Type B pancreatic cell (in vitro differentiated cells): ENCODE data around the gene PKP3. TPM values are rescaled to one million over a fixed set of nuclear protein-coding genes. Genes with fewer than 3 reads are reported as not detected.

Experiments used
- DNase-seq: peaks from one replicate; pipeline ENCODE4 v3.0.0; 2021; ENCODE audit warnings: mixed read lengths; ENCODE audit not compliant: unreplicated experiment; ENCODE audit errors: extremely low spot score
- H3K27ac Mint-ChIP-seq: 2 replicates; pipeline ENCODE4 v1.8.0; 2021; ENCODE audit warnings: mild to moderate bottlenecking, mixed read lengths
- H3K27me3 Mint-ChIP-seq: 2 replicates; pipeline ENCODE4 v1.8.0; 2021; ENCODE audit warnings: mixed read lengths
- H3K36me3 Mint-ChIP-seq: 2 replicates; pipeline ENCODE4 v1.8.0; 2021; ENCODE audit warnings: mixed read lengths
- H3K4me1 Mint-ChIP-seq: one replicate; pipeline ENCODE4 v1.8.0; 2021; ENCODE audit warnings: mixed read lengths; ENCODE audit not compliant: unreplicated experiment
- H3K4me3 Mint-ChIP-seq: 2 replicates; pipeline ENCODE4 v1.8.0; 2021; ENCODE audit warnings: mild to moderate bottlenecking, mixed read lengths
- H3K9me3 Mint-ChIP-seq: 2 replicates; pipeline ENCODE4 v1.8.0; 2021; ENCODE audit warnings: mixed read lengths
- total RNA-seq: library from RNA; stranded (reverse); gene quantifications from 2 replicates; pipeline ENCODE4 v1.2.1, GENCODE V29; 2021; ENCODE audit warnings: low replicate concordance
- TF ChIP-seq, protein P1 (sequence below): fragments of 200-600 bp; sonication (generic); conservative IDR thresholded peaks from 2 replicates; pipeline ENCODE4 v1.5.0; 2021; ENCODE audit warnings: antibody characterized with exemption, mild to moderate bottlenecking

The PKP3 gene
- total RNA-seq, 1 donor from 2014 or later: 51.6 TPM

DNA sequence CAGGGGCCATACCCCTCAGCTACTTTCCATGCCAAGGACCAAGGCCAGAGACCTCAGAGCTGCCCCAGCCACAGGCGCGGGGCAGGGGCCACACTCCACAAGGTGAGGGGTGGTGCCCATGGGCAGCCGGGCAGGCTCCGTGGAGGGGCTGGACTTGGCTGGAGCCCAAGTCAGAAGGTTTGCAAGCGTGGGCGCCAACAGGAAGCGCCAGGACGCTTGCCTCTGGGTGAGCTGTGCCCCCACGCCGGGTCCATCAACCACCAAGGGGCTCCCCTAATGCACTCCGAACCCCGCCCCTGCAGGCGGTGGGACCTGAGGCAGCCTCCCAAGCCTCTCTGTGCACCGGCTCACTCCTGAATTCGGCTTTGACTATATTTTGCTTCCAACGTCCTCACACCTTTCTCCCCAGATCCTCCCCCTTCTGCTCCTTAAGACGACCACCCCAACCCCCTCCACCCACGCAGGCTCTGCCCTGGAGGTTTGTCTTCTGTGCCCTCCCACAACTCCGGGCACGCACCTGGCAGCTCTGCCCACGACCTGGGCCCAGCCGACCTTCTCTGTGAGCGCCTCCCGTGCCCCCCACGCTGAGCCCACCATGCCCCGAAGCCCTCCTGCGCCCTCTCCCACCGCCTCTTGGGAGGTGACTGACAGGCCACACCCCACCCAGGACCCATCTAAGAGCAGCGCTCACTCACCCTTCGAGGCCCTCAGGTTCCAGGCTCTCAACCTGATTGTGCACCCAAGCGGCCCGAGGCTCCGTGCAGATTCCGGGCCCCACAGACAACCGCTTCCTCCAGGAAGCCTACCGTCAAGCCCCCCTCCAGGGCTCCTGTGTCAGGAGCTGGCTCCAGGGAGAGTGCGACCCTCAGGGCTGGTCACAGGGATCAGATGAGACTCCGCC, 2.6 kb upstream of the PKP3 start:
- TF ChIP-seq, protein P1, sequence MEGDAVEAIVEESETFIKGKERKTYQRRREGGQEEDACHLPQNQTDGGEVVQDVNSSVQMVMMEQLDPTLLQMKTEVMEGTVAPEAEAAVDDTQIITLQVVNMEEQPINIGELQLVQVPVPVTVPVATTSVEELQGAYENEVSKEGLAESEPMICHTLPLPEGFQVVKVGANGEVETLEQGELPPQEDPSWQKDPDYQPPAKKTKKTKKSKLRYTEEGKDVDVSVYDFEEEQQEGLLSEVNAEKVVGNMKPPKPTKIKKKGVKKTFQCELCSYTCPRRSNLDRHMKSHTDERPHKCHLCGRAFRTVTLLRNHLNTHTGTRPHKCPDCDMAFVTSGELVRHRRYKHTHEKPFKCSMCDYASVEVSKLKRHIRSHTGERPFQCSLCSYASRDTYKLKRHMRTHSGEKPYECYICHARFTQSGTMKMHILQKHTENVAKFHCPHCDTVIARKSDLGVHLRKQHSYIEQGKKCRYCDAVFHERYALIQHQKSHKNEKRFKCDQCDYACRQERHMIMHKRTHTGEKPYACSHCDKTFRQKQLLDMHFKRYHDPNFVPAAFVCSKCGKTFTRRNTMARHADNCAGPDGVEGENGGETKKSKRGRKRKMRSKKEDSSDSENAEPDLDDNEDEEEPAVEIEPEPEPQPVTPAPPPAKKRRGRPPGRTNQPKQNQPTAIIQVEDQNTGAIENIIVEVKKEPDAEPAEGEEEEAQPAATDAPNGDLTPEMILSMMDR: no peak
- Mint-ChIP-seq H3K27ac (no peak overlapping the region), H3K36me3 (no peaks in the 10 kb centered on the region), H3K9me3 (peaks cover 9% of the 10 kb centered on the region), H3K27me3 (peaks cover 9% of the 10 kb centered on the region), H3K4me1 (peaks cover 6% of the 10 kb centered on the region), H3K4me3 (no peak overlapping the region)
- no peak for DNase-seq

DNA sequence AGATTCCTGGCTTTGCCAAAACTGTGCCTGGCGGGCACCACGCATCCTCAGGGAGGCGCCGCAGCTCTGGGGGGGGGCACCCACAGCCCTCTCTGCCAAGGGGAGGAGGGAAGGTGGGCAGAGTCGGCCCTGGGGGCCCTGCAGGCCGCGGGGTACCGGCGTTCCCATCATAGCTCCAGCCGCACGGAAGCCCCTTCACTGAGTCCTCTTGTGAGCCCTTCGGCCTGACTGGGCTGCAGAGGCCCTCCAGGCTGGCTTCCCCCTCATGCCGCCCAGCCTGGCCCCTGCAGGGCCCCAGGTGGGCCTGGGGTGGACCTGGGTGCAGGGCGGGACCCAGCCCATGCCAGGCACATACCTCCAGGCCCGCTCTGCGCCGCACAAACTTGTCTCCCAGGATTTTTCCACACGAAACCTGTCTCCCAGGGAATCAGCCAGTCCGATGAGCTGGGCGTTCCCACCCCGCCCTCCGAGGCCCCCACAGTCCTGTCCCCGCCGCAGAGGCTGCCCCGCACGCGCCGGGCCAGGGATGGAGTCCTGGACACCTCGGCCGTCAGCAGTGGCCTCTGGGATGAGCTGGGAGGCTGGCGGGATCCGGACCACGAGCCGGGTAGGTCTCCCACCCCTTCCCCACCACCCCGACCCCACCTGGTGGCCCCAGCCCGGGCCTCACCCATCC, 1.8 kb upstream of the PKP3 start:
- DNase-seq: no peak
- no peaks in the 10 kb centered on the region for H3K36me3 Mint-ChIP-seq
- H3K4me3 Mint-ChIP-seq: no peak overlapping the region
- H3K27me3 Mint-ChIP-seq: peaks cover 7% of the 10 kb centered on the region
- TF ChIP-seq, protein P1: no peak
- H3K9me3 Mint-ChIP-seq: peaks cover 2% of the 10 kb centered on the region
- H3K27ac Mint-ChIP-seq: no peak overlapping the region
- H3K4me1 Mint-ChIP-seq: peaks cover 6% of the 10 kb centered on the region

DNA sequence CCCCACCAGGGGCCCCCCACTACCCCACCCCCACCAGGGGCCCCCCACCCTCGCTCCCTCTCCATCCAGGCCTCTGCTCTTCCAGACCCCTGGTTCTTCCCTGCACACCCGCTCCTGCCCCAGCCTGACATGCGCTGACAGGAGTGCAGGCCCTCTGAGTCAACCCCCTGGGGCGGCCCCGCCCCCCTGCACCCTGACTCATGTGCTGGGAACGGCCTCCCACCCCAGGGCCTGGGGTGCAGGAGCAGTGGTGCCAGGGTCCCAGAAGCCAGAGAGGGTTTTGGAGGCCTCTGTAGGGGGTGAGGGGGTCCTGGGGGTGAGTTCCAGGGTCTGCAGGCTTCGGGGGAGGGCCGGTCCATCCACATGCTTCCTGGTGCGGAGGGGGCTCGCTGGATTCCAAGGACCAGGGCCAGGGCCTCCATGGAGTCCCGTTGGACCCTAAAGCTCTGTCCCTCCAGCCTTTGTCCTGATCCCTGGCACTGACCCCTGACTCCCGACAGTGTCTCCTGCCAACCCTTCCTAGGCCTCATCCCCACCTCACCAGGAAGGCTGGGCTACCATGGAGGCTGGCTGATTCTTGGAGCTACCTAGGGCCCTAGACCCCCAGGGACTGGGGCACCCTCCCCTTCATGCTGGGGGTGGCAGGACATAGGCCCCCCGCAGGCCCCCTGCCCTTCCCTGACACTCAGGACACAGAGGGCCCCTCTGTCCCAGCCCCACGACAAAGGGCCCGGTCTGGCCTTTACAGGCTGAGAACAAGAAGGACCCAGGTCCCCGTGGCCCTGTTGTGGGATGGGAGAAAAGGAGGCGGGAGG, 583 bp upstream of the PKP3 start:
- Mint-ChIP-seq H3K4me3 (peak overlapping the region; percentile 78), H3K27ac (peak overlapping the region; percentile 81)
- DNase-seq: no peak

DNA sequence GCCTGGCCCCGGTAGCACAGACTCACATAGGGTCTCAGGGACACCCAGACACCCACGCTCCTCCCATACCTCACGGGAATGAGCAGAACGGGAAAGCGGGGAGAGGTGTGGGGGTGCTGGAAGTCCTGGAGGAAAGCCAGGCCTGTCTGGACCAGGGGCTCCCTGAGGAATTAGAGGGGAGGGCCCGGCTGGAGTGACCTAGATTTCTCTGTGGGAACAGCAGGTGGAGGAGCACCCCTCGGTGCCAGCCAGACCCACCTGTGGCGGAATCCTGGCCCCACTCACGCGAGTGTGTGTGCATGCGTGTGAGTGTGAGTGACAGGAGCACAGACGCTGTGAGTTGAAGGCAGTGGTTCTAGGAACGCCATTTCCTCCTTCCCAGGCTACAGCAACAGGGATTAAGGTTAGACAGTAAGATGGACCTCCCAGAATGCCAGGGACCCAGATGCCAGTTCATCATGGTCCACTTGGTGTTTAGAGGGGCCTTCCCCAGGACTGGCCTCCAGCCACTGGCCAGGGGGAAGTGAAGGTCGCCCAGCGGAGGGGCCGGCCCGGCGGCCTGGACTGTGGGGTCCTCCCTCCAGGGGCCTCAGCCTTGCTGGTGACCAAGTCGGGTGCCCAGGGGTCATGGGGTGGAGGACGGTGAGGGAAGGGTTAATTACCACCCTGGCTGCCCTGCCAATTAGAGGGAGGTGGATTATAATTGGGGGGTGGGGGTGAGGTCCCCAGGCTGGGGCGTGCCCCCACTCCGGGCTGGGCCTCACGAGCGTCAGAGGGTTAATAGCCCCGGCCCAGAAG, 1.0 kb downstream of the PKP3 start:
- TF ChIP-seq, protein P1: no peak
- no peaks in the 10 kb centered on the region for H3K9me3 Mint-ChIP-seq
- peak overlapping the region; percentile 83 for H3K27ac Mint-ChIP-seq
- no peak for DNase-seq
- peak overlapping the region; percentile 94 for H3K4me3 Mint-ChIP-seq
- no peaks in the 10 kb centered on the region for H3K27me3 Mint-ChIP-seq
- peaks cover 6% of the 10 kb centered on the region for H3K4me1 Mint-ChIP-seq
- H3K36me3 Mint-ChIP-seq: no peaks in the 10 kb centered on the region

More for the DNA sequence above, 583 bp upstream of the PKP3 start:
- Mint-ChIP-seq H3K27me3 (no peaks in the 10 kb centered on the region), H3K4me1 (peaks cover 6% of the 10 kb centered on the region), H3K36me3 (no peaks in the 10 kb centered on the region), H3K9me3 (no peaks in the 10 kb centered on the region)
- TF ChIP-seq, protein P1: no peak

DNA sequence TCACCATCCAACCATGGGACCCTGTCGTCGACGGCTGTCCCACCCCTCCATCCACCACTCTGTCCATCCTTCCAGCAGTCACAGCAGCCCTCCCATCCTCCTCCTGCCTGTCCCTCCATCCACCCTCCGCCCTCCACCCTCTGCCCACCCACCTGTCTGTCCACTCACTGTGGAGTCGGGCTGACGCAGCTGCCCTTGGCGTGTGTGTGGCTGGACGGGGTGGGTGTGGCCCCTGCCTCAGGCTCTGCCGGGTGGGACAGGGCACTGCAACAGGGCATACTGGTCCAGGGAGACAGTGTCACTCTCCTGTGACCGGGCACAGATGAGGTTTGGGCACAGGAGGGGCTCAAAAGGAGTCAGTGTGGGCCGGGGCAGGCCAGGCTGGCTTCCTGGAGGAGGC, 1.9 kb downstream of the PKP3 start:
- Mint-ChIP-seq H3K27me3 (no peaks in the 10 kb centered on the region), H3K4me1 (peaks cover 6% of the 10 kb centered on the region), H3K9me3 (no peaks in the 10 kb centered on the region), H3K4me3 (peak overlapping the region; percentile 66), H3K36me3 (no peaks in the 10 kb centered on the region), H3K27ac (peak overlapping the region; percentile 46)
- TF ChIP-seq, protein P1: no peak
- no peak for DNase-seq
